B cell (primary cell): ENCODE data around the gene NSG1. TPM values are rescaled to one million over a fixed set of nuclear protein-coding genes. Genes with fewer than 3 reads are reported as not detected.

Experiments used
- ATAC-seq: fragments of 200-7000 bp; cut with Tn5 transposase; one replicate; pipeline ENCODE4 v1.10.0; 2021; ENCODE audit warnings: low read depth, mild to moderate bottlenecking, moderate number of reproducible peaks, moderate library complexity
- CTCF ChIA-PET: fragments of 350-600 bp; sonication (Branson Sonifier 250); formaldehyde crosslinking; loops from one replicate; lab custom pipeline; 2021; ENCODE audit warnings: antibody characterized with exemption, inconsistent platforms; lab: Charles Lee
- POLR2A ChIA-PET: fragments of 350-600 bp; sonication (Branson Sonifier 250); formaldehyde crosslinking; loops from one replicate; lab custom pipeline; 2021; ENCODE audit warnings: antibody characterized with exemption; lab: Charles Lee
- DNase-seq: peaks from one replicate; pipeline ENCODE4 v3.0.0; 2013
- H2AFZ ChIP-seq: 2 replicates; pipeline ENCODE4 v1.6.1; 2012; ENCODE audit warnings: mild to moderate bottlenecking, low read depth, low read length; ENCODE audit not compliant: insufficient read depth, poor library complexity, severe bottlenecking
- H3K27ac ChIP-seq, 2 donors: 1 replicate in 1 of 2; 2 replicates in 1 of 2; pipeline ENCODE4 v1.5.1; 2012 to 2013; ENCODE audit warnings: low read length in 2 of 2, mild to moderate bottlenecking in 2 of 2, moderate library complexity in 1 of 2
- H3K27me3 ChIP-seq, 4 experiments: fragments of 200-600 bp in 1 of 4; sonication (generic) in 1 of 4; replicated peaks in 1 of 4; 1 replicate in 2 of 4; 2 replicates in 2 of 4; pipeline versions ENCODE4 v1.6.1 to v1.7.0; 2013 to 2016; ENCODE audit warnings: low read length in 3 of 4, mild to moderate bottlenecking in 2 of 4, mixed read lengths in 1 of 4, moderate library complexity in 1 of 4; ENCODE audit not compliant: insufficient read depth in 4 of 4, control insufficient read depth in 3 of 4; ENCODE audit errors: control extremely low read depth in 1 of 4
- H3K36me3 ChIP-seq, 2 experiments: replicated peaks in 1 of 2; 1 replicate in 1 of 2; 2 replicates in 1 of 2; pipeline versions ENCODE4 v1.6.1 to v1.7.1; 2013; ENCODE audit warnings: low read length in 1 of 2; ENCODE audit not compliant: insufficient read depth in 2 of 2, control insufficient read depth in 1 of 2; ENCODE audit errors: control extremely low read depth in 1 of 2, extremely low read depth in 1 of 2
- H3K4me1 ChIP-seq, 2 donors: fragments of 200-600 bp in 1 of 2; sonication (generic) in 1 of 2; 1 replicate in 1 of 2; 2 replicates in 1 of 2; pipeline versions ENCODE4 v1.5.1 to v1.6.1; 2013 to 2017; ENCODE audit warnings: low read length in 2 of 2; ENCODE audit not compliant: control insufficient read depth in 2 of 2, insufficient read depth in 2 of 2
- H3K4me2 ChIP-seq: replicated peaks from 2 replicates; pipeline ENCODE3; 2012; ENCODE audit warnings: mild to moderate bottlenecking, low read depth, low read length; ENCODE audit not compliant: poor library complexity, severe bottlenecking
- H3K4me3 ChIP-seq, 5 experiments: fragments of 200-600 bp in 1 of 5; sonication (generic) in 1 of 5; 1 replicate in 3 of 5; 2 replicates in 2 of 5; pipeline versions ENCODE4 v1.5.1 to v1.7.0; 2011 to 2016; ENCODE audit warnings: low read length in 4 of 5, mild to moderate bottlenecking in 4 of 5, low read depth in 2 of 5, control low read depth in 1 of 5, moderate library complexity in 1 of 5; ENCODE audit not compliant: insufficient read depth in 1 of 5; ENCODE audit errors: control extremely low read depth in 1 of 5, extremely low read depth in 1 of 5
- H3K79me2 ChIP-seq: fragments of 200-600 bp; sonication (generic); one replicate; pipeline ENCODE4 v1.6.0; 2016; ENCODE audit warnings: low read length; ENCODE audit not compliant: control insufficient read depth, insufficient read depth
- H3K9ac ChIP-seq: fragments of 200-600 bp; sonication (generic); 2 replicates; pipeline ENCODE4 v1.6.1; 2017; ENCODE audit warnings: mild to moderate bottlenecking, low read length, moderate library complexity
- H3K9me3 ChIP-seq, 3 donors: one replicate each; pipeline versions ENCODE4 v1.6.1 to v1.7.1; 2013; ENCODE audit warnings: low read length in 2 of 3; ENCODE audit not compliant: control insufficient read depth in 2 of 3, insufficient read depth in 1 of 3; ENCODE audit errors: control extremely low read depth in 1 of 3
- H4K20me1 ChIP-seq: 2 replicates; pipeline ENCODE4 v1.6.0; 2012; ENCODE audit warnings: mild to moderate bottlenecking, low read length; ENCODE audit not compliant: insufficient read depth, control insufficient read depth, poor library complexity, severe bottlenecking
- H3K27ac Mint-ChIP-seq: one replicate; pipeline ENCODE4 v1.8.0; 2021; ENCODE audit warnings: mixed read lengths
- H3K27me3 Mint-ChIP-seq: one replicate; pipeline ENCODE4 v1.8.0; 2021; ENCODE audit warnings: mixed read lengths
- H3K4me1 Mint-ChIP-seq: one replicate; pipeline ENCODE4 v1.8.0; 2021; ENCODE audit warnings: mixed read lengths
- H3K4me3 Mint-ChIP-seq: one replicate; pipeline ENCODE4 v1.8.0; 2021; ENCODE audit warnings: mixed read lengths
- H3K9me3 Mint-ChIP-seq: one replicate; pipeline ENCODE4 v1.8.0; 2022; ENCODE audit warnings: mixed read lengths; ENCODE audit not compliant: insufficient read depth
- EZH2 ChIP-seq: IDR thresholded peaks from 2 replicates; pipeline ENCODE4 v1.6.1; 2012; ENCODE audit warnings: borderline replicate concordance, low read depth, mild to moderate bottlenecking, moderate library complexity, low read length; ENCODE audit not compliant: insufficient read depth, poor library complexity, severe bottlenecking
- WGBS: methylation state at CpG from one replicate; pipeline ENCODE4 v1.1.5; 2013; ENCODE audit warnings: missing lambda C conversion rate; ENCODE audit not compliant: insufficient coverage; 5-methylcytosine and 5-hydroxymethylcytosine counted together
- intact Hi-C: fragments of 100-400 bp; cut with micrococcal nuclease; formaldehyde crosslinking; loops from one replicate; pipeline ENCODE4 v1.10.0; 2022
- polyA plus RNA-seq: library from polyadenylated mRNA; depleted of rRNA; stranded (reverse); fragments of >200 nt; gene quantifications from 2 replicates; pipeline ENCODE4 v1.2.3, GENCODE V29; 2012
- total RNA-seq, 2 donors: library from RNA; stranded (reverse); fragments of 120-200 nt in 1 of 2; gene quantifications; 1 replicate in 1 of 2; 2 replicates in 1 of 2; pipeline versions ENCODE4 v1.2.3 to v1.2.4, GENCODE V29; 2013 to 2022
- TF ChIP-seq, protein P1 (sequence below): fragments of 200-600 bp; IDR thresholded peaks from one replicate; pipeline ENCODE4 v1.8.0; 2022; ENCODE audit warnings: antibody characterized with exemption, mild to moderate bottlenecking

Gene NSG1
- total and polyA plus RNA-seq, 2 donors (not counting 1 experiment from before 2014, with no cell fraction given): not detected

DNA sequence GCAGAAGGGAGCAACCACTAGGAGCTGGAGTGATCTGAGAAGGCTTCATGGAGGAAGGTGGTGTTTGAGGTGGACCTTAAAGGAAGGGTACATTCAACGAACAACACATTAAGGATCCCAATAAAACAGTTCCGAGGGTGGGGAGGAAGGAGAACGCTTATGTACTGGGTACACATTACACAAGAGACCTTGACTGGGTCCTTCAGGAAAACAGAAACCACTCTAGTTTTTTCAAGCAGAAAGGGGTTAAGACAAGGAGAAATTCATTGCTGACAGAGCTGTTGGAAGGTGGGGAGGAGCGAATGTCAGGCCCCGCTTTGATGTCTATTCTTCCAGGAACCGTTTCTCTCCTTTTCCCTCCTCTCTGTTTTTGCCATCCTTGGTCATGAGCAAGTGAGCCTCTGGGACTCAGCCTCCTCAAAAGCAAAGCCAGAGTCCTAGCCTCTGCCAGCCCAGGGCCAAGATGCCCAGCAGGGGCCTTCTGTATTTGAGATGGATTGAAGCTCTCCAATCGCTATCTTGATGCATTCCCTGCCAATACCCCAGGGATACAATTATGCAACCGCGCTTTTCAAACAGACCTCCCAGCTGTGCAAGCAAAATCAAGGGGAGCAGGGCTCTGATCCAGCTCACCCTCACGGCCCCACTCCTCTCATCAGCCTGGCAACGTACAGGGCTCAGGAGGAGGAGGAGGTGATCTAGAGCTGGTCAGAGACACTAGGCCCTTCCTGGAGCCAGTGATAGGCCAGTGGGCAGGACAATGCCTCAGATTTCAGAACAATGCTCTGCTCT lies 48.5 kb upstream of the NSG1 start:
- H4K20me1 ChIP-seq: no peaks in the 10 kb centered on the region
- H2AFZ ChIP-seq: no peak overlapping the region
- POLR2A ChIA-PET: no interaction called here
- H3K27ac ChIP-seq: no peak overlapping the region
- ATAC-seq (no peak), DNase-seq (no peak)
- H3K36me3 ChIP-seq: no peaks in the 10 kb centered on the region
- no peak overlapping the region for H3K4me2 ChIP-seq
- CTCF ChIA-PET: interaction anchor here (1.4 to 2.3 kb wide), 3 partner anchors 79 to 90 kb away, joined by 4 to 8 read pairs (median 6); partner anchors contain the start of gene TMEM128
- Mint-ChIP-seq H3K27ac (no peak overlapping the region), H3K4me3 (no peak overlapping the region), H3K9me3 (no peaks in the 10 kb centered on the region), H3K4me1 (peaks cover 9% of the 10 kb centered on the region), H3K27me3 (peaks cover 11% of the 10 kb centered on the region)
- H3K9ac ChIP-seq: no peak overlapping the region
- WGBS: 73% methylated on average over 5 of the region's 11 CpGs
- no peaks in the 10 kb centered on the region for H3K79me2 ChIP-seq
- no peak overlapping the region for H3K4me3 ChIP-seq
- peaks cover 0 to 14% (median 3%) of the 10 kb centered on the region in 4 experiments for H3K27me3 ChIP-seq
- intact Hi-C loops: no loop called here
- peaks cover 0 to 5% (median 0%) of the 10 kb centered on the region in 3 donors for H3K9me3 ChIP-seq
- H3K4me1 ChIP-seq: peaks cover 0 to 5% of the 10 kb centered on the region in 2 donors
- no peak for TF ChIP-seq EZH2
- TF ChIP-seq, protein P1, sequence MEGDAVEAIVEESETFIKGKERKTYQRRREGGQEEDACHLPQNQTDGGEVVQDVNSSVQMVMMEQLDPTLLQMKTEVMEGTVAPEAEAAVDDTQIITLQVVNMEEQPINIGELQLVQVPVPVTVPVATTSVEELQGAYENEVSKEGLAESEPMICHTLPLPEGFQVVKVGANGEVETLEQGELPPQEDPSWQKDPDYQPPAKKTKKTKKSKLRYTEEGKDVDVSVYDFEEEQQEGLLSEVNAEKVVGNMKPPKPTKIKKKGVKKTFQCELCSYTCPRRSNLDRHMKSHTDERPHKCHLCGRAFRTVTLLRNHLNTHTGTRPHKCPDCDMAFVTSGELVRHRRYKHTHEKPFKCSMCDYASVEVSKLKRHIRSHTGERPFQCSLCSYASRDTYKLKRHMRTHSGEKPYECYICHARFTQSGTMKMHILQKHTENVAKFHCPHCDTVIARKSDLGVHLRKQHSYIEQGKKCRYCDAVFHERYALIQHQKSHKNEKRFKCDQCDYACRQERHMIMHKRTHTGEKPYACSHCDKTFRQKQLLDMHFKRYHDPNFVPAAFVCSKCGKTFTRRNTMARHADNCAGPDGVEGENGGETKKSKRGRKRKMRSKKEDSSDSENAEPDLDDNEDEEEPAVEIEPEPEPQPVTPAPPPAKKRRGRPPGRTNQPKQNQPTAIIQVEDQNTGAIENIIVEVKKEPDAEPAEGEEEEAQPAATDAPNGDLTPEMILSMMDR: no peak

DNA sequence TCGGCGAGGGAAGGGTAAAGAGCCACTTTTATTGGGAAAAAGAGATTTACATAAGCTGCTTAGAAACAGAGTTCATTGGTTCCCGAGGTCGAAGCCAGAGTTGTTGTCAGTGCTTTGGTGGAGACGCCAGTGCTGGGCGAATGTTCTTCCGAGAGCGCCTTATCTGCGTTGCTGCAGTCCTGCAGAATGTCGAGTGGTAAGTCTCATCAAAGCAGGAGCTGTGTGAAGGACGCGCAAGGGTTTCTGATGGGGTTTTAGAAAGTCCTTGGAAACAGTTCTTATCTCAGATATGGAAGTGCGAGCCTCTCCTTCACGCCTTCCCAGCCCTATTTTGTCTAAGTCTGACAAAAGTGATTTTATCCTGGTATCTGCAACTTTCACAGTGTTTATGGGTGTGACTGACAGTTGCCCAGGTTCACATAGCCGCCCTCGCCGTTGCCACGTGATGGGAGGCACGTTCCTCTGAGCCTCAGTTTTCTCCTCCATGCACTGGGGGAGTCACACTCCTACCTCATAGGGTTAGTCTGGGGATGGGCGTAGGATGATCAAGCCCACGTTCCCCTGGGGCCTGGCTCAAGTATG lies 47.3 kb upstream of the NSG1 start:
- Histone ChIP-seq H2AFZ (no peak overlapping the region), H3K79me2 (no peaks in the 10 kb centered on the region), H3K9me3 (peaks cover 0 to 10% (median 0%) of the 10 kb centered on the region in 3 donors), H3K4me3 (no peak overlapping the region), H3K27me3 (peaks cover 0 to 20% (median 4%) of the 10 kb centered on the region in 4 experiments), H3K9ac (no peak overlapping the region), H3K4me2 (no peak overlapping the region), H3K36me3 (no peaks in the 10 kb centered on the region), H3K4me1 (peaks cover 0 to 10% of the 10 kb centered on the region in 2 donors), H4K20me1 (no peaks in the 10 kb centered on the region), H3K27ac (no peak overlapping the region)
- Mint-ChIP-seq H3K27ac (no peak overlapping the region), H3K9me3 (no peaks in the 10 kb centered on the region), H3K27me3 (peaks cover 11% of the 10 kb centered on the region), H3K4me3 (no peak overlapping the region), H3K4me1 (peaks cover 14% of the 10 kb centered on the region)
- DNase-seq (no peak), ATAC-seq (no peak)
- 68% methylated on average over 15 of the region's 21 CpGs for WGBS
- CTCF ChIA-PET: no interaction called here
- POLR2A ChIA-PET: no interaction called here
- intact Hi-C loops: no loop called here
- TF ChIP-seq EZH2: no peak
- TF ChIP-seq, protein P1: no peak
